ENCODE data around the gene PHACTR1.
A peak's percentile ranks its signal among the peaks of the same experiment; 100 is the strongest.
"Not testable (repeated sequence)": the region's sequence is repeated elsewhere in the genome, so short reads cannot be mapped to it uniquely, and the experiment has no call there.

The PHACTR1 gene

GRCh38 chr6:12749531-12750379 lies 33.2 kb downstream of the PHACTR1 start:
- DNase-seq (ENCODE audit: low spot score) = no peak

- no peak for DNase-seq (ENCODE audit: low spot score)
Measured at GRCh38 chr6:12750416-12750815, 33.8 kb downstream of the PHACTR1 start.

- peak; percentile 25 for DNase-seq (ENCODE audit: low spot score)
Measured at GRCh38 chr6:12751694-12752325, 35.2 kb downstream of the PHACTR1 start.

- no peak for DNase-seq (ENCODE audit: low spot score)
Measured at GRCh38 chr6:12753036-12753435, 36.5 kb downstream of the PHACTR1 start.

- no peak for DNase-seq (ENCODE audit: low spot score)
Measured at GRCh38 chr6:12760226-12760625, 43.7 kb downstream of the PHACTR1 start.

GRCh38 chr6:12760911-12761310 lies 44.3 kb downstream of the PHACTR1 start:
- no peak for DNase-seq (ENCODE audit: low spot score)

GRCh38 chr6:12761376-12762115 lies 45.0 kb downstream of the PHACTR1 start:
- DNase-seq (ENCODE audit: low spot score) = no peak

- DNase-seq (ENCODE audit: low spot score) = not testable (repeated sequence)
Measured at GRCh38 chr6:12762731-12763434, 46.3 kb downstream of the PHACTR1 start.

- DNase-seq (ENCODE audit: low spot score) = no peak
Measured at GRCh38 chr6:12766365-12766764, 49.8 kb downstream of the PHACTR1 start.

- no peak for DNase-seq (ENCODE audit: low spot score)
Measured at GRCh38 chr6:12767016-12767415, 50.4 kb downstream of the PHACTR1 start.

- DNase-seq (ENCODE audit: low spot score) = no peak
Measured at GRCh38 chr6:12769556-12770256, 53.1 kb downstream of the PHACTR1 start.

- DNase-seq (ENCODE audit: low spot score) = no peak
Measured at GRCh38 chr6:12772416-12772815, 55.8 kb downstream of the PHACTR1 start.

GRCh38 chr6:12776291-12776690 lies 59.7 kb downstream of the PHACTR1 start:
- DNase-seq (ENCODE audit: low spot score) = no peak

- no peak for DNase-seq (ENCODE audit: low spot score)
Measured at GRCh38 chr6:12779772-12780171, 63.2 kb downstream of the PHACTR1 start.

GRCh38 chr6:12782136-12782535 lies 65.6 kb downstream of the PHACTR1 start:
- no peak for DNase-seq (ENCODE audit: low spot score)

GRCh38 chr6:12785301-12785700 lies 68.7 kb downstream of the PHACTR1 start:
- DNase-seq (ENCODE audit: low spot score) = no peak

GRCh38 chr6:12785921-12786320 lies 69.4 kb downstream of the PHACTR1 start:
- no peak for DNase-seq (ENCODE audit: low spot score)

- DNase-seq (ENCODE audit: low spot score) = no peak
Measured at GRCh38 chr6:12791371-12791770, 74.8 kb downstream of the PHACTR1 start.

GRCh38 chr6:12798326-12798725 lies 81.8 kb downstream of the PHACTR1 start:
- no peak for DNase-seq (ENCODE audit: low spot score)

- no peak for DNase-seq (ENCODE audit: low spot score)
Measured at GRCh38 chr6:12800120-12800519, 83.6 kb downstream of the PHACTR1 start.

- no peak for DNase-seq (ENCODE audit: low spot score)
Measured at GRCh38 chr6:12801141-12801540, 84.6 kb downstream of the PHACTR1 start.

- DNase-seq (ENCODE audit: low spot score) = no peak
Measured at GRCh38 chr6:12802440-12802839, 85.9 kb downstream of the PHACTR1 start.
